H1 (cell line): ENCODE data around the gene CROCC2. TPM values are rescaled to one million over a fixed set of nuclear protein-coding genes. Genes with fewer than 3 reads are reported as not detected.

Source experiments
- CBX8 ChIP-seq: fragments of 300-800, 300-1000 bp; sonication (generic); IDR thresholded peaks from 2 replicates; pipeline ENCODE4 v1.7.1; 2016; ENCODE audit warnings: low read depth, low read length, borderline replicate concordance
- EZH2 ChIP-seq: fragments of 200-600 bp; sonication (generic); IDR thresholded peaks from 2 replicates; pipeline ENCODE4 v1.7.1; 2012; ENCODE audit warnings: low read depth, mild to moderate bottlenecking, moderate library complexity, low read length, inconsistent platforms; ENCODE audit not compliant: severe bottlenecking
- POLR2AphosphoS5 ChIP-seq: IDR thresholded peaks from 2 replicates; pipeline ENCODE4 v1.6.1; 2011; ENCODE audit warnings: low read depth, low read length
- POU5F1 ChIP-seq: IDR thresholded peaks from 2 replicates; pipeline ENCODE4 v1.6.1; 2011; ENCODE audit warnings: low read depth, mild to moderate bottlenecking, low read length, moderate library complexity
- polyA plus RNA-seq, 7 experiments: library from polyadenylated mRNA; depleted of rRNA in 3 of 7; stranded (reverse) in 5 of 7; unstranded in 2 of 7; fragments of >200 nt in 5 of 7; fragments of 200-250 nt in 2 of 7; gene quantifications; 1 replicate in 5 of 7; 2 replicates in 1 of 7; 4 replicates in 1 of 7; pipeline versions ENCODE4 v1.2.1 to v1.2.3, GENCODE V29; 2011 to 2013; ENCODE audit warnings: missing spikeins in 2 of 7, mixed read lengths in 2 of 7
- total RNA-seq: library from RNA; stranded (reverse); fragmentation: NEBNext Ultra II Directional; extraction: Animal tissue kit (Norgen Biotek cat#: 25700); gene quantifications from 2 replicates; pipeline ENCODE4 v1.2.1, GENCODE V29; 2021

Gene CROCC2
- total and polyA plus RNA-seq, 2 of the 8 experiments (the other 6 are each of a cell fraction or from before 2014, with no cell fraction given): not detected

- TF ChIP-seq CBX8 (no peak), EZH2 (no peak), POU5F1 (no peak), POLR2AphosphoS5 (no peak)
Observed at GRCh38 chr2:240922982-240923537, 16.9 kb downstream of the CROCC2 start (continued).
